CMK (cell line): ENCODE measurements around the gene GABRG1.

Experiments used
- DNase-seq: peaks from one replicate; pipeline ENCODE4 v3.0.0-alpha.2; 2010; ENCODE audit warnings: low read depth

GABRG1 gene

DNA sequence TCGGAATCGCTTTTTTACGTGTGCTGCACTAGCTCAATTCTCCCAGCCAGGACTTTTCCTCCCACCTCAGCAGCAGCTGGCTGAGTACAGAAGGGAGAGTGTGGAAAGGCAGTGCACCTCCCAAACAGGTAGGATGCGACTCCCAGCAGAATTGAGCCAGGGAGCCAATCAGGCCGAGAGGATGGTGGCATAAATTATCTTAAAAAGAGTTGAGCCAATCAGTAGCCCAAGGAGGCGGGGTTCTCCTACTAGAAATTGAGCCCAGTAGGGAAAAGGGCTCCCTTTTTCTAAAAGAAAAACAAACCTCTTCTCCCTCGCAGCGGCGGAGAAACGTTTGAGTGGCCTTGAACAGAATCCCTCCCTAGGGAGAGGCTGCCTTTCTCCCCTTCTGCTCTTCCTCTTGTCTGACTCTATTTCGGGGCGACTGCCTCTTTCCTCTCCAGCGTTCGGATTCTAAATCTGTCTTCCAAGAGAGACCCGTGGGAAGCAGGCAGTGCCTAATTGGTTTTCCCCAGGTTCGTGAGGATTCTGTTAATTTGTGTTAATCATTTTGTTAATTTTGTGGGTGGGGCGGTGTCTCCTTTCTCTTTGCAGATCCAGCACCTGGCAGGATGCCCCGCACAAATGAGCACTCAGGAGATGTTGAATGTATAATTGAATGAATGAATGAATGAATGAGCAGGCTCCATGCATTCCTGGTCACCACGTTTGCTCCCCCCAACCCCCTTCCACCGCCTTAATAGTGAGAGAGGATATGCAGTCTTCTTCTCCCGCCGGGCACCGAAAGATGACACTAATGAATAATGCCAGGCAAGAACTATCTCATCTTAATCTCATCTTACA, at the start of gene GABRG1:
GABRG1 (minus strand) TSS at position 142 of the 843 bp plus-strand sequence; CDS start at position 1, 141 bp downstream.
- no peak for DNase-seq

DNA sequence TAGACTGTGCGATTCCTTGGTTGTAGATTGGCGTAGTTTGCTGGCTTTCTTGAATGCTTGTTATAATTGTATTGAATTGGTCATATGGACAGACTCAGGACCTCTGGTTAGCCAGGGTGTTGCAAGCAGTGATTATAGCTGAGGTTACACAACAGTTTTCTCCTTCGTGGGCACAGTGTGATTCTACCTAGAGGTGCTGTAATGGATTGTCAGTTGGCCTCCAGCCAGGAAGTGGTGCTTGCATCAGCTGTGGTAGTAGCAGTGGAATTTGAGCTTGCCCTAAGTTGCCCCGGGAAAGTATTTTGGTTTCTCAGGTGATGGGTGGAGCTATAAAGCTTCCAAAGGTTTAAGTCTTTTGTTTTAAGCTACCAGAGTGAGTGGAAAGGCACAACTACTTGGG, 23.1 kb upstream of the GABRG1 start:
- DNase-seq = no peak

DNA sequence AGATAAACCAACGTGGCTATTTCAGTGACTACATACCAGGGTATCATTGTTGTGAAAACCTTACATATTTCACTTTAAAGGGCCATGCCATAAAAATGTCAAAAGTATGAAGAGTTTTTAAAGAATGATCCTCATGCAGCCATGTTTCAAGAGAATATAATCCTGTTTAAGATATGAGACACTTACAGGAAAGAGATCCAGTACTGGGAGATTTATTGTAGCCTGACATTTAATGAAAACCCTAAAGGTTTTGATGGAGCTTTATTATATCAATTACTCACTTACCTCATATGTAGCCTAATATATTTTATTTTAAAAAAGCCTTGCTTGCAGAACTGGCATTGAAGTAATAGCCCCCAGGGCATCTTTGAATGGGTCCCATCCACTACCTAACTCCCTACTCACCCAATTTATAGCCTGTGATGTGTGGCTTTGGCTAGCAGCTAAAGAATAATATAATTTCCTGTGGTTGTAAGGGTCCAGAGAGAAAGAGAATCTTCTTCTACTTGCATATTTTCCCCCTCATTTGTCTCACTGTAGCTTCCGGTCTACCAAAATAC, 7.7 kb upstream of the GABRG1 start:
- no peak for DNase-seq

DNA sequence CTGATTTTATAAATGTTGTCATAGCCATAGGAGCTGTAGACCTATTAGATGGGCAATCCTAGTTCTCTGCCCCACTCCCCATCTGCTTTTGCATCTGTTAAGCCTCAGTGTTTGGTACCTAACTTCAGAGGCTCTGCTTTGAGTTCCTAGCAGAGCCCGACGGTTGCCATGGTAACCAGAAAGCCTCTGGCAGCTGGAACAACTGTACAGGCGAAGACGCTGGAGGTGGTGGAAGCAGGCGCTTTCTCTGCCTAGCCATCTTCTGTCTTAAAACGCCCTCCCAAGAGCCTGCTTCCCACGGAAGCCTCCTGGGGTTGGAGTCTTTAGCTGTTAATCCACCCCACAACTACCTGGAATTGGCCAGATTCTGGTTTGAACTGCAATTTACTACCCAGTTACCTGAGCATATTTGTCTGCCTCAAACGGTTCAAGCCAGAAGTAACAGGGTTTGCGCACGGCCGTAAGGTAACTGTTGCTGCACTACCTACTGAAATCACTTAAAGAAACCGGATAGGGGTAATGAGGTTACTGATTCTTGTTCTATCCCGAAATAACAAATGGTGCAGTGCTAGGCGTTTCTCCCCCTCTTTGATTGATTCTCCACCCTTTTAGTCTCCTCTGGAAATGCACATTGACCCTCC, 1.0 kb upstream of the GABRG1 start:
- no peak for DNase-seq

DNA sequence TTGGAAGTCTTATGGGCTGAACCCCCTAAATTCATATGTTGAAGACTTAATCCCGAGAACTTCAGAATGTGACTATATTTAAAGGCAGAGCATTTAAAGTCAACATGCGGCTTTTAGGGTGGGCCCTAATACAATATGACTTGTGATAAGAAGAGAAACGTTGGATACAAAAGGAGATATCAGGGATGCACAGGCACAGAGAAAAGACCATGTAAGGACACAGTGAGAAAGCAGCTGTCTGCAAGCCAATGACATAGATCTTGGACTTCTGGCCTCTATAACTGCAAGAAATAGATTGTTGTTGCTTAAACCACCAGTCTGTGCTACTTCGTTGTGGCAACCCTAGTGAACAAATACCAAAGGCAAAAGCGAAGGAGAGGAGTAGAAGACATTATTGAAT, 42.2 kb downstream of the GABRG1 start:
- peak; percentile 48 for DNase-seq

DNA sequence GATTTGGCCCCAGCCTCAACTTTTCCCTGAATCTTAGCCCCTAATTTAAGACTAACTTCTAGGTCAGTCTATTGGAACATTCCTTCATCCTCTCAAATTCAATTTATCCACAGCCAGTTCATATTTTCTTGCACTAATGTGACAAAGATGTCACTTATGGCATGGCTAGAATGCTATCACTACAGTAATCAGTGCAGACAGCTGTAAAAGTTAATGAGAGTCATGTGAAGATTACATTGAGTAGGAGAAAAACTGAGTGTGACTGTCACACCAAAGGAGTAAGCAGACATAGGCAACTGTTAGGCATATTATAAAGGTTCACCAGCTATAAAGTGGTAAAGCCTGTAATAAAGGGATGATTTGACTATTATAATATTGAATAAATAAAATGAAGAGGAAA, 42.6 kb downstream of the GABRG1 start:
- no peak for DNase-seq

DNA sequence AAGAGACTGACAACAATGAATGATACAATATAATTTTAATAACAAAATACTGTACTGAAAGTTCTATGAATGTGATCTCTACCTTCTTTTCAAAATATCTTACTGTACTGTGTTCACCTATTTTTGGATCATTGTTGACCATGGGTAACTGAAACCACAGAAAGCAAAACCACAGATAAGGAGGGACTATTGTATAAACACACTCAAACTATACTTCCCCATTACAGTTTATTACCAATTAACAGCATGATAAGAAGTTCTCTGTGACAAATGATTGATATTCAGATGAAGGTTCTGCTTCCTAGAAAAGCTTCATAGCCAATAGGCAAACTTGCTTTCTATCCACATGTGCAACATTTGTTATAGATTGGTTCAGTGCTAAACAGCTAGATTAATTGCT, 50.1 kb downstream of the GABRG1 start:
- no peak for DNase-seq

DNA sequence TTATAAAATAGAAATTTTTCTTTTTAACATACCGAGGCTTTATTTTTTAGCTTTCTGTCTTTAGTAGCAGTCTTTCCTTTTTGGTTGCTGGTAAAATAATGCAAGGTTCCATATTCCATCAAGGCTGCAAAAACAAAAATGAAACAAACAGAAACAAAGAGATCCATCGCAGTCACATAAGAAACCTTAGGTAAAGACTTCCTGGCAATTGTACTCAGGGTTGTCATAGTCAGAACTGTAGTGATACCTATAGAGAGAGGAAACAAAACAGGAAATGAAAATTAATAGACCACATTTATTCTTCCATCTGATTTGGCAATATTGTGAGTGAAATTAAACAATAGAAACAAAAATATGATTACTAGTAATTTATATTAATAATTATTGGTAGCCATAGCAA, 72.5 kb downstream of the GABRG1 start:
- no peak for DNase-seq

DNA sequence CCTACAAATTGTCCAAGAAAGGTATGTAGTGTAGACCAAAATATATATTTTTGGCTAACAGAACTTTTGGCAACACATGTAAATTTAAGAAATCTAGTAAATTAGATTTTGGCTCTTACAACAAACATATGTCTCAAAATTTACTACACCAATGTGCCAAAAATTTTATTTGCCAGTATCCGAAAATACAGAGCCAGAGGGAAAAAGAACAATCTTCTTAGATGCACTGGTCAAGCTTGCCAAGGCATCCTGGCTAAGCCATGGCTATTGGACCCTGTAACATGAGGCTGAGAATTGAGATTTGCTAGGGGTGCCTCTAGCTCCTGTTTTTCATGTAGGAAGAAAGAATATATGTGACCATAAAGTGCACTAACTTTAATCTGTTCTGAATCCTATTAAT, 91.8 kb downstream of the GABRG1 start:
- DNase-seq = no peak

DNA sequence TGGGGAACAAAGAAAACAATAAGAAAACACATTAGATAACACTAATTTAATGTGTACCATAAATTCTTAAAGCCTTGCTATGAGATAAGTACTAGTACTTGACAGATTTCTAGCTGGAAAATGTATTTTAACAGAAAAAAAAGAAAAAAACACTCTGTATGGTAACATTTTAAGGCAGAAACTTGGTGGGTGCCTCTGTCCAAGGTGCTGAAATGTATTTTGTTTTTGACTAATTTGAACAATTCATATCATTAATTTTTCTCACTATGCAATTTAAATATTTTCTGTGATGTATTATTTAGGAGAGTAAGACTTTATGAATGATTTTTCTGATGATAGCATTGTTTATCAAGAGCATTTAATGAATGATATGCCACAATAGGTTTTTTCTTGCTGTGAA, 107.5 kb downstream of the GABRG1 start:
- no peak for DNase-seq

DNA sequence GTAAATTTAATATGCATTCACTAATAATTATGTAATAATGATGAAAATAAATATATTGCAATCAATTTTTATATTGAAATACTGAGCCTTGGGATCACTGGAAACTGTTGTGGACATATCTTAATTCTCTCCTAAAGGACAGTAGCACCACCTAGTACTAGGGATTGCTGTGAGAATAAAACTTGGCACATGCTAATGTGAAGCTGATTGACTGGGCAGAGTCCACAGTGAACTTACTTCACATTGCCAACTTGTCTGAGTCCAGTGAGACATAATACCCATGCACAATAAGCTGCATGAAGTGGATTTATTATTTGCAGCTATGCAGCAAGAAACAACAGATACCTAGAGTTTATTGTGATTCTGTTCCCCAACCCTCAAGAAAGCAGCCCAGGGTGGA, 131.1 kb downstream of the GABRG1 start:
- DNase-seq = no peak

DNA sequence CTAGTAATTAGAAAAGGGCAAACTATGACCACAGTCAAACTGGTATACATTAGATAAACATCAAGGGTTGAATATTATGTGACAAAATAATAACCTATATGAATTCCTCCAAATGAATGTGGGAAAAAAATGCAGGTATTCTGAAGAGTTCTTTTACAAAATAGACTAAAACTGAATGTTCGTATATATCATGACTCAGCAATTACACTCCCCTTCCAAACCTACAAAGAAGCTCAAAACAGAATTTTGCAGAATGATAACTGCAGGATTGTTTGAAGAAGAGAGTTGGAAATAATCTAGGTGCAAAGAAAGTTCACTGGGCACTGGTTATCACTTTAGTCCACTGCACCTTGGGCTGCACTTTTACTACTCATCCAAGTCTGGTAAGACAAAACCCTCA, 134.1 kb downstream of the GABRG1 start:
- no peak for DNase-seq

DNA sequence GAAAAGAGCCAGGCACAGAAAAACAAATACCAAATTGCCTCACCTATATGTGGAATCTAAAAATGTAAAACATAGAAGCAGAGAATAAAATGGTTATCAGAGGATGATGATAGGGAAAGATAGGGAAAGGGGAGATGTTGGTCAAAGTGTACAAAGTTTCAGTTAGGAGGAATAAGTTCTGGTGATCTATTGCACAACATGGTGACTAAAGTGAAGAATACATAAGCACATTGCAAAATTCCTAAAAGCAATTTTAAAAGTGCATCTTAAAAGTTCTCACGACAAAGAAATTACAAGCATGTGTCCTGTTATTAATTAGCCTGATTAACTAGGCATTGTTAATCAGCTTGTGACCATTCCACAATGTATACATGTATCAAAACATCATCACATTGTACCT, 136.0 kb downstream of the GABRG1 start:
- DNase-seq = no peak
